ENCODE results near the gene ANAPC4.

The ANAPC4 gene

GRCh38 chr4:25423548-25423947 lies 46.5 kb downstream of the ANAPC4 start:
- TF ChIP-seq TAF1 (IDR thresholded peaks at IDR 0.05; ENCODE audit: low read depth, low read length) = no peak
- no peak for TF ChIP-seq POLR2A (IDR thresholded peaks at IDR 0.05; ENCODE audit: low read depth, low read length)
- no peak for TF ChIP-seq SPI1 (IDR thresholded peaks at IDR 0.05; ENCODE audit: low read depth, low read length)
- no peak for TF ChIP-seq POU2F2 (IDR thresholded peaks at IDR 0.05; ENCODE audit: low read depth, low read length)
- TF ChIP-seq PAX5 (IDR thresholded peaks at IDR 0.05; ENCODE audit: insufficient read depth, low read length, severe bottlenecking) = no peak
- no peak for TF ChIP-seq POLR2AphosphoS5 (IDR thresholded peaks at IDR 0.05; ENCODE audit: low read depth, low read length)
- FAIRE-seq (no peak), DNase-seq (ENCODE audit: insufficient read length, low spot score) (no peak)

- TF ChIP-seq POLR2AphosphoS5 (IDR thresholded peaks at IDR 0.05; ENCODE audit: low read depth, low read length) (no peak), POU2F2 (IDR thresholded peaks at IDR 0.05; ENCODE audit: low read depth, low read length) (no peak), TAF1 (IDR thresholded peaks at IDR 0.05; ENCODE audit: low read depth, low read length) (no peak), PAX5 (IDR thresholded peaks at IDR 0.05; ENCODE audit: insufficient read depth, low read length, severe bottlenecking) (no peak), POLR2A (IDR thresholded peaks at IDR 0.05; ENCODE audit: low read depth, low read length) (no peak), SPI1 (IDR thresholded peaks at IDR 0.05; ENCODE audit: low read depth, low read length) (no peak)
- DNase-seq (ENCODE audit: insufficient read length, low spot score) (no peak), FAIRE-seq (no peak)
These were observed 47.6 kb downstream of the ANAPC4 start for GRCh38 chr4:25424539-25425228.

GRCh38 chr4:25425361-25425760 lies 48.3 kb downstream of the ANAPC4 start:
- DNase-seq (ENCODE audit: insufficient read length, low spot score) (no peak), FAIRE-seq (no peak)
- TF ChIP-seq POLR2A (IDR thresholded peaks at IDR 0.05; ENCODE audit: low read depth, low read length) = no peak
- no peak for TF ChIP-seq TAF1 (IDR thresholded peaks at IDR 0.05; ENCODE audit: low read depth, low read length)
- no peak for TF ChIP-seq SPI1 (IDR thresholded peaks at IDR 0.05; ENCODE audit: low read depth, low read length)
- TF ChIP-seq POU2F2 (IDR thresholded peaks at IDR 0.05; ENCODE audit: low read depth, low read length) = no peak
- TF ChIP-seq POLR2AphosphoS5 (IDR thresholded peaks at IDR 0.05; ENCODE audit: low read depth, low read length) = no peak
- TF ChIP-seq PAX5 (IDR thresholded peaks at IDR 0.05; ENCODE audit: insufficient read depth, low read length, severe bottlenecking) = no peak

- TF ChIP-seq POU2F2 (IDR thresholded peaks at IDR 0.05; ENCODE audit: low read depth, low read length) = no peak
- no peak for TF ChIP-seq SPI1 (IDR thresholded peaks at IDR 0.05; ENCODE audit: low read depth, low read length)
- no peak for TF ChIP-seq TAF1 (IDR thresholded peaks at IDR 0.05; ENCODE audit: low read depth, low read length)
- DNase-seq (ENCODE audit: insufficient read length, low spot score) = no peak
- FAIRE-seq = no peak
These were observed 50.8 kb downstream of the ANAPC4 start for GRCh38 chr4:25427871-25428270.

- no peak for FAIRE-seq
These were observed 53.6 kb downstream of the ANAPC4 start for GRCh38 chr4:25430630-25431029.

GRCh38 chr4:25433966-25434827 lies 57.1 kb downstream of the ANAPC4 start:
- FAIRE-seq = no peak
- DNase-seq (ENCODE audit: insufficient read length, low spot score) = no peak
- TF ChIP-seq SPI1 (IDR thresholded peaks at IDR 0.05; ENCODE audit: low read depth, low read length) (no peak), POU2F2 (IDR thresholded peaks at IDR 0.05; ENCODE audit: low read depth, low read length) (no peak), PAX5 (IDR thresholded peaks at IDR 0.05; ENCODE audit: insufficient read depth, low read length, severe bottlenecking) (no peak), TAF1 (IDR thresholded peaks at IDR 0.05; ENCODE audit: low read depth, low read length) (no peak), POLR2A (IDR thresholded peaks at IDR 0.05; ENCODE audit: low read depth, low read length) (no peak), POLR2AphosphoS5 (IDR thresholded peaks at IDR 0.05; ENCODE audit: low read depth, low read length) (no peak)

More at GRCh38 chr4:25430630-25431029, 53.6 kb downstream of the ANAPC4 start:
- no peak for DNase-seq (ENCODE audit: insufficient read length, low spot score)
- TF ChIP-seq POU2F2 (IDR thresholded peaks at IDR 0.05; ENCODE audit: low read depth, low read length) (no peak), PAX5 (IDR thresholded peaks at IDR 0.05; ENCODE audit: insufficient read depth, low read length, severe bottlenecking) (no peak)

DNA sequence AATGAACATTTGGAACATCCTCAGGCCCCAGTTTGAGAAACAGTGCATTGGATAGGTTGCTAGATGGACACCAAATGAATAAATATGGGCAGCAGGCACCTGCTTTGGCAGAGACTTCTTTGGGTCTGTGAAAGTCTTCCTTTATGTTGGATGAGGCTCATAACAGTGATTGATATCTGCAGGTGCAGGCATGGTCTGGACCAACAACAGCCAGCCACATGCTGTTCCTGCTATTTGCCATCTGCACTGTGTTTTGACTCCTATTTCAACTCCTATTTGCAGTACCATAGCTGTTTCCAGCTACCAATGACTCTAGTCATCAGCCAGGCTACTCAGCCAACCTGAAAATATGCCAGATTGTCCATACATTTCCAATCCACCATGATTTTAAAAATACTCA lies 60.9 kb downstream of the ANAPC4 start:
- FAIRE-seq (no peak), DNase-seq (ENCODE audit: insufficient read length, low spot score) (no peak)
- TF ChIP-seq PAX5 (IDR thresholded peaks at IDR 0.05; ENCODE audit: insufficient read depth, low read length, severe bottlenecking) (no peak), POLR2AphosphoS5 (IDR thresholded peaks at IDR 0.05; ENCODE audit: low read depth, low read length) (no peak), TAF1 (IDR thresholded peaks at IDR 0.05; ENCODE audit: low read depth, low read length) (no peak), SPI1 (IDR thresholded peaks at IDR 0.05; ENCODE audit: low read depth, low read length) (no peak), POU2F2 (IDR thresholded peaks at IDR 0.05; ENCODE audit: low read depth, low read length) (no peak), POLR2A (IDR thresholded peaks at IDR 0.05; ENCODE audit: low read depth, low read length) (no peak)

DNA sequence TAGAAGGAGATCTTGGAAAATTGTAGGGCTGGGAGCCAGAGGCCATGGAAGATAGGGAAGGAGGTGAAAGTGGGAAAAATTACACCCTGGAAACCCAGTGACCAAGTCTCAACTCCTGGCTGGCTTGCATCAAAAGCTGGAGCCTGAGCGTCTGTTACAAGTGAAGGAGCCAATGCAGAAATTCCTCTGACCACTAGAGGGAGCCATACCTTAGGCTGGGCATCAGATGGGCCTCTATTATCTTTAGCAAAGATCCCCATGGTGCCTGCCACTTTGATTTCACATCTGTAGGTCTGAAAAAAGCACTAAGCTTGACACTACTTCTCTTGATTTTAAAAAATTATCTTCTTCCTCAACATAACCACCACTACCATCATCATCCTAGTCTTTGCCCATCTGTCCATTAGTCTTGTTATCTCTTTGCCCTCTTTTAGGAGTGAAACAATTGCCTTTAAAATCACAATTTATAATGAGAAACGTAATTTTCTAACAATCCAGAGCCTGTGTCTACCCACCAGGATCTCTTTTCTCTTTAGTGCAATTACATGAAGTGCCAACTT lies 62.9 kb downstream of the ANAPC4 start:
- FAIRE-seq = peak; percentile 31
- no peak for TF ChIP-seq POLR2A (IDR thresholded peaks at IDR 0.05; ENCODE audit: low read depth, low read length)
- TF ChIP-seq POU2F2 (IDR thresholded peaks at IDR 0.05; ENCODE audit: low read depth, low read length) = no peak
- DNase-seq (ENCODE audit: insufficient read length, low spot score) = peak; percentile 52

GRCh38 chr4:25440478-25441030 lies 63.5 kb downstream of the ANAPC4 start:
- TF ChIP-seq PAX5 (IDR thresholded peaks at IDR 0.05; ENCODE audit: insufficient read depth, low read length, severe bottlenecking) (no peak), POU2F2 (IDR thresholded peaks at IDR 0.05; ENCODE audit: low read depth, low read length) (no peak), SPI1 (IDR thresholded peaks at IDR 0.05; ENCODE audit: low read depth, low read length) (no peak), POLR2A (IDR thresholded peaks at IDR 0.05; ENCODE audit: low read depth, low read length) (no peak), TAF1 (IDR thresholded peaks at IDR 0.05; ENCODE audit: low read depth, low read length) (no peak), POLR2AphosphoS5 (IDR thresholded peaks at IDR 0.05; ENCODE audit: low read depth, low read length) (no peak)
- FAIRE-seq = no peak
- no peak for DNase-seq (ENCODE audit: insufficient read length, low spot score)

Measured in GM12891 (cell line).